K562 (cell line): ENCODE data around the gene CRTC3. TPM values are rescaled to one million over a fixed set of nuclear protein-coding genes. Genes with fewer than 3 reads are reported as not detected.
A peak's percentile ranks its signal among the peaks of the same experiment; 100 is the strongest.
"Not testable (repeated sequence)": the region's sequence is repeated elsewhere in the genome, so short reads cannot be mapped to it uniquely, and the experiment has no call there.

ENCODE experiments used
- ATAC-seq: fragments of 200-7000 bp; cut with Tn5 transposase; 3 replicates; pipeline ENCODE4 v1.9.1; 2020; ENCODE audit warnings: moderate library complexity
- BruUV-seq: library from RNA; stranded (reverse); fragments of 400-500 nt; replicated peaks from 2 replicates; lab custom pipeline; 2021; lab: Mats Ljungman, UMichigan
- CTCF ChIA-PET: fragments of 300-600 bp; formaldehyde crosslinking; extraction: SDS; loops from one replicate; lab custom pipeline; 2021; ENCODE audit warnings: low intra/inter-chr PET ratio; lab: Yijun Ruan, JAX
- POLR2A ChIA-PET: fragments of 300-600, 350-650 bp; sonication (Branson Sonifier 250); formaldehyde crosslinking; extraction: SDS; loops from one replicate; lab custom pipeline; 2021; ENCODE audit warnings: antibody characterized with exemption, inconsistent platforms; lab: Yijun Ruan, JAX
- DNase-seq, 4 experiments: peaks; one replicate each; pipeline versions ENCODE4 v3.0.0 to v3.0.0-alpha.2; 2011 to 2018; ENCODE audit warnings: low spot score in 3 of 4, mixed read lengths in 3 of 4; ENCODE audit errors: extremely low read depth in 1 of 4
- FAIRE-seq: peaks from 2 replicates; lab custom pipeline; 2011; peaks lifted over from hg19 to GRCh38; lab: Jason Lieb, UNC
- H2AFZ ChIP-seq: 2 replicates; pipeline ENCODE4 v1.6.0; 2011; ENCODE audit warnings: low read depth, low read length, control low read depth, inconsistent platforms
- H3K27ac ChIP-seq: fragments of 200-600 bp; 3 replicates; pipeline ENCODE4 v1.8.0; 2011; ENCODE audit warnings: low read depth, mild to moderate bottlenecking, control low read depth, inconsistent platforms, low read length, moderate library complexity, mixed read lengths; ENCODE audit errors: extremely low read depth
- H3K27me3 ChIP-seq, 2 experiments: fragments of 300-600 bp in 1 of 2; 2 replicates in 1 of 2; 3 replicates in 1 of 2; pipeline versions ENCODE4 v1.6.0 to v1.8.0; 2011; ENCODE audit warnings: inconsistent platforms in 2 of 2, low read length in 2 of 2, mild to moderate bottlenecking in 1 of 2, mixed read lengths in 1 of 2, moderate library complexity in 1 of 2; ENCODE audit not compliant: control insufficient read depth in 2 of 2, insufficient read depth in 2 of 2
- H3K36me3 ChIP-seq: fragments of 300-600 bp; 3 replicates; pipeline ENCODE4 v1.8.0; 2011; ENCODE audit warnings: mild to moderate bottlenecking, low read length, inconsistent platforms; ENCODE audit not compliant: control insufficient read depth, insufficient read depth
- H3K4me1 ChIP-seq, 2 experiments: fragments of 200-600 bp in 1 of 2; replicated peaks in 1 of 2; 2 replicates in 1 of 2; 3 replicates in 1 of 2; pipeline versions ENCODE4 v1.5.1 to v1.8.0; 2011; ENCODE audit warnings: inconsistent platforms in 2 of 2, low read length in 2 of 2, mild to moderate bottlenecking in 1 of 2, mixed read lengths in 1 of 2, moderate library complexity in 1 of 2; ENCODE audit not compliant: control insufficient read depth in 2 of 2, insufficient read depth in 2 of 2
- H3K4me2 ChIP-seq: 2 replicates; pipeline ENCODE4 v1.6.1; 2011; ENCODE audit warnings: low read length, control low read depth, inconsistent platforms, mixed read lengths; ENCODE audit not compliant: insufficient read depth
- H3K4me3 ChIP-seq: fragments of 200-600 bp; sonication (generic), shearing (Covaris generic); 2 replicates; pipeline ENCODE4 v1.5.1; 2016; ENCODE audit warnings: control low read depth, inconsistent platforms
- H3K79me2 ChIP-seq: fragments of 200-600 bp; 3 replicates; pipeline ENCODE4 v1.8.0; 2011; ENCODE audit warnings: low read length, inconsistent platforms; ENCODE audit not compliant: control insufficient read depth, insufficient read depth
- H3K9ac ChIP-seq, 2 experiments: 2 replicates each; pipeline versions ENCODE4 v1.6.0 to v1.6.1; 2011; ENCODE audit warnings: low read depth in 2 of 2, low read length in 2 of 2, control low read depth in 1 of 2, inconsistent platforms in 1 of 2, mild to moderate bottlenecking in 1 of 2, mixed read lengths in 1 of 2; ENCODE audit not compliant: insufficient read depth in 1 of 2
- H3K9me1 ChIP-seq: one replicate; pipeline ENCODE4 v1.6.0; 2011; ENCODE audit warnings: inconsistent platforms, mild to moderate bottlenecking, low read length, moderate library complexity; ENCODE audit not compliant: control insufficient read depth, insufficient read depth
- H3K9me3 ChIP-seq: replicated peaks from 2 replicates; pipeline ENCODE4 v1.5.1; 2011; ENCODE audit warnings: low read depth, low read length, inconsistent platforms; ENCODE audit not compliant: control insufficient read depth, insufficient read depth
- H4K20me1 ChIP-seq: replicated peaks from 2 replicates; pipeline ENCODE4 v1.6.1; 2011; ENCODE audit warnings: low read length, inconsistent platforms, mixed read lengths; ENCODE audit not compliant: control insufficient read depth, insufficient read depth
- ZBTB33 ChIP-seq: sonication (generic); formaldehyde crosslinking; IDR thresholded peaks from 2 replicates; pipeline ENCODE4 v1.8.1; 2023; ENCODE audit warnings: mild to moderate bottlenecking, missing genetic modification reagents
- ZBTB40 ChIP-seq, 2 experiments: fragments of 450-650 bp in 1 of 2; sonication (generic) in 1 of 2; formaldehyde crosslinking in 1 of 2; IDR thresholded peaks; 2 replicates each; pipeline versions ENCODE4 v1.7.1 to v1.9.0; 2016 to 2022; ENCODE audit warnings: inconsistent platforms in 1 of 2, mild to moderate bottlenecking in 1 of 2, missing genetic modification reagents in 1 of 2
- whole genome bisulfite sequencing: fragments of 100-300 bp; shearing (Covaris generic); methylation state at CpG from one replicate; pipeline ENCODE4 v1.1.6; 2016; ENCODE audit warnings: low coverage, mixed read lengths; ENCODE audit not compliant: insufficient coverage; ENCODE audit errors: missing lambda C conversion rate; 5-methylcytosine and 5-hydroxymethylcytosine counted together
- in situ Hi-C: fragments of 300-500 bp; cut with MboI; formaldehyde crosslinking; loops from 4 replicates; pipeline ENCODE4 v1.15.0; 2018; ENCODE audit warnings: inconsistent platforms, mixed read lengths
- intact Hi-C: fragments of 100-400 bp; cut with micrococcal nuclease; formaldehyde crosslinking; loops from 2 replicates; pipeline ENCODE4 v1.14.2; 2022
- polyA plus RNA-seq, 8 experiments: library from polyadenylated mRNA; depleted of rRNA in 4 of 8; stranded (reverse) in 5 of 8; unstranded in 3 of 8; fragments of >200 nt; fragmentation: Nextera tagmentation in 2 of 8; fragmentation: Illumina TruSeq in 1 of 8; extraction: Ambion mirVana in 2 of 8; extraction: Trizol in 1 of 8; gene quantifications; 2 replicates each; pipeline versions ENCODE4 v1.2.1 to v1.2.3, GENCODE V29; 2011 to 2014; ENCODE audit warnings: inconsistent platforms in 1 of 8, missing spikeins in 1 of 8
- total RNA-seq, 7 experiments: library from RNA; depleted of rRNA in 6 of 7; stranded (reverse); fragments of >200 nt in 6 of 7; fragmentation: Illumina TruSeq in 2 of 7; extraction: Trizol in 2 of 7; gene quantifications; 2 replicates each; pipeline versions ENCODE4 v1.2.1 to v1.2.3, GENCODE V29; 2011 to 2021; ENCODE audit warnings: low replicate concordance in 1 of 7

CRTC3 gene
- total and polyA plus RNA-seq, 9 of the 15 experiments (the other 6 are each of a cell fraction or from before 2014, with no cell fraction given) = 1.2 to 19.0 (median 11.6) TPM

GRCh38 chr15:90673357-90673756 lies 143.6 kb downstream of the CRTC3 start:
- WGBS = 89% methylated on average over 8 of the region's 10 CpGs
- H3K36me3 ChIP-seq, H3K9me1 ChIP-seq, H4K20me1 ChIP-seq, H3K4me2 ChIP-seq, FAIRE-seq, H3K27ac ChIP-seq, H3K4me3 ChIP-seq, H3K9ac ChIP-seq, H3K27me3 ChIP-seq, intact Hi-C loops, H3K9me3 ChIP-seq, H3K79me2 ChIP-seq, BruUV-seq, H2AFZ ChIP-seq, H3K4me1 ChIP-seq, in situ Hi-C loops, ATAC-seq, DNase-seq: not testable (repeated sequence)
- 0 out of 2 replicates have a peak, but pooled peaks have one; percentile 40 for TF ChIP-seq ZBTB33 (CRISPR knock-in tag)
- CTCF ChIA-PET = interaction anchor here (0.6 kb wide), 1 partner anchor 277 kb away, joined by 5 read pairs; no protein-coding TSS in a partner anchor
- POLR2A ChIA-PET = interaction anchor here (0.5 to 1.0 kb wide), 2 partner anchors 9 to 296 kb away, joined by 3 read pairs; no protein-coding TSS in a partner anchor

GRCh38 chr15:90674476-90674875 lies 144.8 kb downstream of the CRTC3 start:
- intact Hi-C loops (no loop called here), in situ Hi-C loops (no loop called here)
- ATAC-seq = no peak
- no TSS peak for BruUV-seq
- H4K20me1 ChIP-seq = no peaks in the 10 kb centered on the region
- H2AFZ ChIP-seq = no peak overlapping the region
- ChIA-PET POLR2A (interaction anchor here (1.0 kb wide), 1 partner anchor 10 kb away, joined by 3 read pairs; no protein-coding TSS in a partner anchor), CTCF (no interaction called here)
- H3K9me1 ChIP-seq = no peaks in the 10 kb centered on the region
- no peaks in the 10 kb centered on the region for H3K79me2 ChIP-seq
- peaks cover 3 to 8% of the 10 kb centered on the region in 2 experiments; a peak in 4 of 5 replicates for H3K4me1 ChIP-seq
- FAIRE-seq = no peak
- no peak overlapping the region for H3K4me3 ChIP-seq
- no peaks in the 10 kb centered on the region for H3K36me3 ChIP-seq
- no peak for DNase-seq
- no peak overlapping the region; a peak in 1 of 4 replicates for H3K9ac ChIP-seq
- no peaks in the 10 kb centered on the region for H3K9me3 ChIP-seq
- no peak overlapping the region for H3K27ac ChIP-seq
- no peak overlapping the region for H3K4me2 ChIP-seq
- 43% methylated on average over 3 of the region's 3 CpGs for WGBS
- no peaks in the 10 kb centered on the region; a peak in 1 of 5 replicates for H3K27me3 ChIP-seq
- TF ChIP-seq ZBTB40 (IDR thresholded peaks at IDR 0.05) (no peak), ZBTB40 (CRISPR knock-in tag; IDR thresholded peaks at IDR 0.05) (no peak)
